Right lobe of liver (tissue), 6 donors: Measurements from ENCODE around the gene RHOU. TPM values are rescaled to one million over a fixed set of nuclear protein-coding genes. Genes with fewer than 3 reads are reported as not detected.
"Not testable (repeated sequence)": the region's sequence is repeated elsewhere in the genome, so short reads cannot be mapped to it uniquely, and the experiment has no call there.

Experiments used
- ATAC-seq, 4 donors: fragments of 200-7000 bp; cut with Tn5 transposase; one replicate each; pipeline ENCODE4 v1.9.1; 2020; ENCODE audit warnings: mild to moderate bottlenecking in 4 of 4, moderate library complexity in 4 of 4
- DNase-seq, 3 donors: peaks; one replicate each; pipeline ENCODE4 v3.0.0-alpha.2; 2020
- H3K27ac ChIP-seq, 3 donors: fragments of 200-600 bp; one replicate each; pipeline ENCODE4 v1.8.0; 2022
- H3K27me3 ChIP-seq, 2 donors: fragments of 200-600 bp; one replicate each; pipeline ENCODE4 v1.8.0; 2022
- H3K36me3 ChIP-seq, 4 donors: fragments of 200-600 bp; sonication (generic) in 1 of 4; one replicate each; pipeline versions ENCODE4 v1.5.1 to v1.8.0; 2017 to 2022; ENCODE audit warnings: control low read depth in 1 of 4
- H3K4me1 ChIP-seq, 4 donors: fragments of 200-600 bp; sonication (generic) in 1 of 4; one replicate each; pipeline versions ENCODE4 v1.5.1 to v1.8.0; 2017 to 2022; ENCODE audit warnings: control low read depth in 1 of 4
- H3K4me3 ChIP-seq, 3 donors: fragments of 200-600 bp; one replicate each; pipeline ENCODE4 v1.8.0; 2022
- H3K9me3 ChIP-seq, 4 donors: fragments of 200-600 bp; sonication (generic) in 1 of 4; one replicate each; pipeline versions ENCODE4 v1.5.1 to v1.8.0; 2017 to 2022; ENCODE audit warnings: control low read depth in 1 of 4
- CTCF ChIP-seq, 4 donors: fragments of 200-600 bp in 3 of 4; fragments of 450-650 bp in 1 of 4; IDR thresholded peaks; one replicate each; pipeline versions ENCODE4 v1.5.1 to v1.8.0; 2016 to 2022; ENCODE audit warnings: antibody characterized with exemption in 4 of 4, mild to moderate bottlenecking in 2 of 4
- POLR2A ChIP-seq: fragments of 450-650 bp; IDR thresholded peaks from one replicate; pipeline ENCODE4 v1.6.1; 2017; ENCODE audit warnings: antibody characterized with exemption, mild to moderate bottlenecking
- WGBS: methylation state at CpG from one replicate; pipeline ENCODE4 v1.1.6; 2018; ENCODE audit warnings: low coverage, low lambda C conversion rate; ENCODE audit not compliant: insufficient coverage; ENCODE audit errors: missing lambda C conversion rate; 5-methylcytosine and 5-hydroxymethylcytosine counted together
- intact Hi-C, 2 donors: fragments of 100-400 bp; cut with DNase I; formaldehyde crosslinking; loops; one replicate each; pipeline versions ENCODE4 v1.11.2 to v1.14.1; 2022
- total RNA-seq, 6 experiments: library from RNA; depleted of rRNA in 2 of 6; stranded (reverse); fragments of >200 nt in 2 of 6; fragmentation: NEBNext Ultra II Directional in 3 of 6; extraction: Animal tissue kit (Norgen Biotek cat#: 25700) in 3 of 6; gene quantifications; one replicate each; pipeline versions ENCODE4 v1.1.0 to v1.2.4, GENCODE V29; 2016 to 2023
- donor health status: DM: no; HTN: yes; CAD: no.
- donor health status: DM: no; HTN: no; CAD: no.
- donor health status: DM: no; HTN: no; CAD: no.
- donor health status: DM: no; HTN: yes; CAD: no.
- donor health status: DM: no; HTN: yes; CAD: no.

The RHOU gene
- total RNA-seq, 6 experiments from 2014 or later = 16.6 to 22.2 (median 19.6) TPM

- no peaks in the 10 kb centered on the region for H3K9me3 ChIP-seq
- WGBS = 68% methylated on average over 4 of the region's 4 CpGs
- H3K27ac ChIP-seq = no peak overlapping the region
- TF ChIP-seq CTCF (IDR thresholded peaks at IDR 0.05) (no peak), POLR2A (no peak)
- intact Hi-C loops = no loop called here
- H3K4me3 ChIP-seq = no peak overlapping the region
- DNase-seq (no peak), ATAC-seq (no peak)
- H3K4me1 ChIP-seq = peaks cover 0 to 8% (median 0%) of the 10 kb centered on the region in 4 donors
- no peaks in the 10 kb centered on the region for H3K27me3 ChIP-seq
- no peaks in the 10 kb centered on the region for H3K36me3 ChIP-seq
Measured at GRCh38 chr1:228772516-228773212, 37.4 kb downstream of the RHOU start.

DNA sequence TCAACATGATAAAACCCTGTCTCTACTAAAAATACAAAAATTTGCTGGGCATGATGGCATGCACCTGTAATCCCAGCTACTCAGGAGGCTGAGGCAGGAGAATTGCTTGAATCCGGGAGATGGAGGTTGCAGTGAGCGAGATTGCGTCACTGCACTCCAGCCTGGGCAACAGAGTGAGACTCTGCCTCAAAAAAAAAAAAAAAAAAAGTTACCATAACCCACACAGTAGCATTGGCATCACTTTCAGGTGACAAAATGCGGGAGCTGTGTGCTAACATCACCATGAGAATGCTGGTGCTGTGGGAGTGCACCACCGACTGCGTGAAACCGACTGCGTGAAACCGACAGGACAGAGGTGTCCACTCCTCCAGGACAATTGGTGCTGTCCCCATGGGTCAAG, 40.7 kb downstream of the RHOU start:
- H3K4me1 ChIP-seq, H3K9me3 ChIP-seq, DNase-seq, ATAC-seq, H3K27ac ChIP-seq, H3K27me3 ChIP-seq, intact Hi-C loops, H3K36me3 ChIP-seq, H3K4me3 ChIP-seq: not testable (repeated sequence)
- 85% methylated on average over 9 of the region's 9 CpGs for WGBS

- TF ChIP-seq POLR2A = no peak
- TF ChIP-seq CTCF (IDR thresholded peaks at IDR 0.05) = no peak
- Histone ChIP-seq H3K36me3 (no peaks in the 10 kb centered on the region), H3K4me3 (no peak overlapping the region), H3K4me1 (no peaks in the 10 kb centered on the region), H3K9me3 (no peaks in the 10 kb centered on the region), H3K27me3 (no peaks in the 10 kb centered on the region), H3K27ac (no peak overlapping the region)
- intact Hi-C loops = no loop called here
- WGBS = 51% methylated on average over 2 of the region's 2 CpGs
- no peak for ATAC-seq
- DNase-seq = no peak
Measured at GRCh38 chr1:228776449-228776848, 41.2 kb downstream of the RHOU start.

DNA sequence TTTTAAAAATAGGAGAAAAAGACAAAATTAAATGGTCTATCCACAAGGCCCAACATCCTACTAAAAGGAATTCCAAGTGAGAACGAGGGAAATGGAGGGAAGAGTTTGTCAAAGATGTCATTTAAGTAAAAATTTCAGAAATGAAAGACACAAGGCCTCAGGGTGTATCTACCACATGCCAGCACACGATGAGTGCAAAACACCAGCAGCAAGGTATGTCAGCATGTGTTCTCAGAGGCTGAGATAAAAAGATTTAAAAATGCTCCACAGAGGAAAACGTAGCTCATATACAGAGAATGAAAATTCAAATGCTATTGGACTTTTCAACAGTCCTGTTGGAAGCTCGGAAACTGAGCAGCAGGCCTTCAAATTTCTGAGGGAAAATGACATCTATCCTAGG, 42.0 kb downstream of the RHOU start:
- ATAC-seq (no peak), DNase-seq (no peak)
- WGBS = 78% methylated on average over 4 of the region's 4 CpGs
- Histone ChIP-seq H3K27ac (no peak overlapping the region), H3K27me3 (no peaks in the 10 kb centered on the region), H3K4me1 (no peaks in the 10 kb centered on the region), H3K36me3 (no peaks in the 10 kb centered on the region), H3K4me3 (no peak overlapping the region), H3K9me3 (no peaks in the 10 kb centered on the region)
- TF ChIP-seq CTCF (IDR thresholded peaks at IDR 0.05) = no peak
- TF ChIP-seq POLR2A = no peak
- intact Hi-C loops = no loop called here

GRCh38 chr1:228778026-228778425, 42.7 kb downstream of the RHOU start:
- intact Hi-C loops = no loop called here
- H3K9me3 ChIP-seq = no peaks in the 10 kb centered on the region
- ATAC-seq (no peak), DNase-seq (no peak)
- no peaks in the 10 kb centered on the region for H3K27me3 ChIP-seq
- H3K36me3 ChIP-seq = no peaks in the 10 kb centered on the region
- H3K4me1 ChIP-seq = peaks cover 0 to 1% (median 0%) of the 10 kb centered on the region in 4 donors
- TF ChIP-seq POLR2A (no peak), CTCF (IDR thresholded peaks at IDR 0.05) (no peak)
- H3K27ac ChIP-seq = no peak overlapping the region
- 88% methylated on average over 1 of the region's 1 CpG for WGBS
- H3K4me3 ChIP-seq = no peak overlapping the region
